DMS 273 (cell line): Measurements from ENCODE around the gene LRRC37B.
"Not testable (repeated sequence)": the region's sequence is repeated elsewhere in the genome, so short reads cannot be mapped to it uniquely, and the experiment has no call there.

Experiments used
- DNase-seq: peaks from one replicate; lab custom pipeline; 2025; ENCODE audit not compliant: unreplicated experiment; lab: John Stamatoyannopoulos, UW

LRRC37B gene

GRCh38 chr17:32084942-32085829, 78.0 kb downstream of the LRRC37B start:
- DNase-seq: not testable (repeated sequence)

- DNase-seq: not testable (repeated sequence)
Measured at GRCh38 chr17:32086833-32087232, 79.7 kb downstream of the LRRC37B start.

- DNase-seq: not testable (repeated sequence)
Measured at GRCh38 chr17:32092062-32092461, 84.9 kb downstream of the LRRC37B start.

GRCh38 chr17:32099686-32100085, 92.5 kb downstream of the LRRC37B start:
- no peak for DNase-seq

- DNase-seq: not testable (repeated sequence)
Measured at GRCh38 chr17:32100323-32100722, 93.1 kb downstream of the LRRC37B start.

GRCh38 chr17:32100971-32101631, 93.9 kb downstream of the LRRC37B start:
- no peak for DNase-seq

- DNase-seq: no peak
Measured at GRCh38 chr17:32102172-32102571, 95.0 kb downstream of the LRRC37B start.

- DNase-seq: no peak
Measured at GRCh38 chr17:32102646-32103186, 95.5 kb downstream of the LRRC37B start.
